Measurements from ENCODE around the gene PPM1M.

Gene PPM1M

DNA sequence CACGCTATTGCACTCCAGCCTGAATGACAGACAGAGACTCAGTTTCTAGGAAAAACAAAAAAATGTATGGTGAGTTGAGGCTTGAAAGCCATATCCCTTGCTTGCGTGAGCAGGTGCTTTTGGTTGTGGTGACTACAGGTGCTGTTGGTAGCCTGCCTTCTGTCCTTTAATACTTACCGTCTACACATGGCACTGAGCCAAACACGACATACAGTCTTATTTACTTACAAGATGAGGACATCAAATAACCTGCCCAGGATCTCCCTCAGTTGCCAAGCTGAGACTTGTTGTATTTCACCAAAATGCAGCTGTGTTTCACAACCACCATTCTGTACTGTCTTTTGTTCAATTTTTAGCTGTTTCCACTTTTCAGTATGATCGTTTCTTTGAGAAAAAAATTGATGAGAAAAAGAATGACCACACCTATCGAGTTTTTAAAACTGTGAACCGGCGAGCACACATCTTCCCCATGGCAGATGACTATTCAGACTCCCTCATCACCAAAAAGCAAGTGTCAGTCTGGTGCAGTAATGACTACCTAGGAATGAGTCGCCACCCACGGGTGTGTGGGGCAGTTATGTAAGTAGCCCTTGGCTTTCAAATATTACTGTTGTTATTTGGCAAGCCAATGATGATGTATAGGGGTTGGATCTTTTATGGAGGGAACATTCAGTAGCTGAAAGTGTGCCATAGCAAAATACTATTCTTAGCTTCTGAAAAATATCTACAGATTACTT lies 41.1 kb upstream of the PPM1M start:
- no peak for DNase-seq (ENCODE audit: extremely low spot score)
- TF ChIP-seq ELF4 (IDR thresholded peaks at IDR 0.05) (no peak), HDGF (IDR thresholded peaks at IDR 0.05; ENCODE audit: borderline replicate concordance) (no peak), LEF1 (IDR thresholded peaks at IDR 0.05; ENCODE audit: borderline replicate concordance) (no peak), SP1 (IDR thresholded peaks at IDR 0.05) (no peak), TARDBP (IDR thresholded peaks at IDR 0.05) (no peak), FOXM1 (IDR thresholded peaks at IDR 0.05; ENCODE audit: borderline replicate concordance) (no peak), ARNT (IDR thresholded peaks at IDR 0.05) (no peak), SUZ12 (IDR thresholded peaks at IDR 0.05) (no peak), FOXA1 (IDR thresholded peaks at IDR 0.05) (no peak)
- POLR2A ChIA-PET, result no interaction called here
- CTCF ChIA-PET, result interaction anchor here (0.9 to 1.0 kb wide), 2 partner anchors 16 to 28 kb away, joined by 4 to 5 read pairs; no protein-coding TSS in a partner anchor

DNA sequence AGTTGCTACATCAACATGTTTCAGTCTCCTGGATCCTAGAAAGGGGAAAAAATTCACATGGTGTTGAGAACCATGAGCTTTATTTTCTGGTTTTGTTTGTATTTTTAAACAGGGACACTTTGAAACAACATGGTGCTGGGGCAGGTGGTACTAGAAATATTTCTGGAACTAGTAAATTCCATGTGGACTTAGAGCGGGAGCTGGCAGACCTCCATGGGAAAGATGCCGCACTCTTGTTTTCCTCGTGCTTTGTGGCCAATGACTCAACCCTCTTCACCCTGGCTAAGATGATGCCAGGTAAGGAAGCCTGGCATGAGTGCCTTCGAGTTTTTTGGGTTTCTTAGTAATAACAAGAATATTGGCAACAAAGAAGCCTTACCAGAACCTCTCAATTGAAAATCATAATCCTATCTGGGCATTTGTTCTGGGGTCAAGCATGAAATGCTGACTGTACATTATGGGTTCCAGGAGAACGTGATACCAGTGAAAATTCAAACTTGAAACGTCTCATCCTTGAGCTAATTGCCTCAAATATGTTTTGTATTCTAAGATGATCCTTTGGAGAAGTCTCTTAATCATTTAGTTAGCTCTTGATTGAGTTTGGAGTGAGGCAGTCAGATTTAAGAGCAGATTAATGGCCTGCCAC lies 39.7 kb upstream of the PPM1M start:
- TF ChIP-seq FOXM1 (IDR thresholded peaks at IDR 0.05; ENCODE audit: borderline replicate concordance) (no peak), HDGF (IDR thresholded peaks at IDR 0.05; ENCODE audit: borderline replicate concordance) (no peak)
- ChIA-PET POLR2A (interaction anchor here (1.6 kb wide), 1 partner anchor 34 kb away, joined by 4 read pairs; no protein-coding TSS in a partner anchor), CTCF (interaction anchor here (0.6 to 1.0 kb wide), 2 partner anchors 14 to 15 kb away, joined by 3 to 4 read pairs; no protein-coding TSS in a partner anchor)
- no peak for DNase-seq (ENCODE audit: extremely low spot score)

DNA sequence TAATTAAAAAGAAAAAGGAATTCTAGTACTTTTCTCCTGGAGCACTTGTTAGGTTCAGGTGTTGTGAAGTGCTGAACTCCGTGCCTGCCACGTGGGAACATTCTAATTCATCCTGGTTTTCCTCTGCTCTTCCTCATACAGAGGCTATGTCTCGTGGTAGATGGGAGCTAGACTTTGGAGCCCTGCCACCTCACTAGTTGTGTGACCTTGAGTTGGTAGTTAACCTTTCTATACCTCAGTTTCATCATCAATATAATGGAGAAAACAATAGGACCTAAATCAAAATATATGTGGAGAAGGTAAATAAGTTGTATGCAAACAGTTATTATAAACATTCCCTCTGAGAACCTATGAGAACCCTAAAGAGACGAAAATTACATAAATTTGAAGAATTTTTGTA lies 37.0 kb upstream of the PPM1M start:
- ChIA-PET POLR2A (interaction anchor here (1.2 kb wide), 1 partner anchor 71 kb away, joined by 3 read pairs; no protein-coding TSS in a partner anchor), CTCF (no interaction called here)
- DNase-seq (ENCODE audit: extremely low spot score), result no peak
- TF ChIP-seq NFRKB (IDR thresholded peaks at IDR 0.05) (no peak), FOXA1 (IDR thresholded peaks at IDR 0.05) (no peak), HDGF (IDR thresholded peaks at IDR 0.05; ENCODE audit: borderline replicate concordance) (no peak), LEF1 (IDR thresholded peaks at IDR 0.05; ENCODE audit: borderline replicate concordance) (no peak), CTBP1 (IDR thresholded peaks at IDR 0.05; ENCODE audit: borderline replicate concordance) (no peak), ELF4 (IDR thresholded peaks at IDR 0.05) (no peak), TARDBP (IDR thresholded peaks at IDR 0.05) (no peak), BHLHE40 (IDR thresholded peaks at IDR 0.05; ENCODE audit: borderline replicate concordance) (no peak), SP1 (IDR thresholded peaks at IDR 0.05) (no peak), ZNF384 (IDR thresholded peaks at IDR 0.05) (no peak), FOXM1 (IDR thresholded peaks at IDR 0.05; ENCODE audit: borderline replicate concordance) (no peak), ARNT (IDR thresholded peaks at IDR 0.05) (no peak), L3MBTL2 (conservative IDR thresholded peaks at IDR 0.05) (no peak), FOXK2 (IDR thresholded peaks at IDR 0.05) (no peak), SUZ12 (IDR thresholded peaks at IDR 0.05) (no peak)
- TF ChIP-seq, protein P1, sequence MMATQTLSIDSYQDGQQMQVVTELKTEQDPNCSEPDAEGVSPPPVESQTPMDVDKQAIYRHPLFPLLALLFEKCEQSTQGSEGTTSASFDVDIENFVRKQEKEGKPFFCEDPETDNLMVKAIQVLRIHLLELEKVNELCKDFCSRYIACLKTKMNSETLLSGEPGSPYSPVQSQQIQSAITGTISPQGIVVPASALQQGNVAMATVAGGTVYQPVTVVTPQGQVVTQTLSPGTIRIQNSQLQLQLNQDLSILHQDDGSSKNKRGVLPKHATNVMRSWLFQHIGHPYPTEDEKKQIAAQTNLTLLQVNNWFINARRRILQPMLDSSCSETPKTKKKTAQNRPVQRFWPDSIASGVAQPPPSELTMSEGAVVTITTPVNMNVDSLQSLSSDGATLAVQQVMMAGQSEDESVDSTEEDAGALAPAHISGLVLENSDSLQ (IDR thresholded peaks at IDR 0.05), result no peak

DNA sequence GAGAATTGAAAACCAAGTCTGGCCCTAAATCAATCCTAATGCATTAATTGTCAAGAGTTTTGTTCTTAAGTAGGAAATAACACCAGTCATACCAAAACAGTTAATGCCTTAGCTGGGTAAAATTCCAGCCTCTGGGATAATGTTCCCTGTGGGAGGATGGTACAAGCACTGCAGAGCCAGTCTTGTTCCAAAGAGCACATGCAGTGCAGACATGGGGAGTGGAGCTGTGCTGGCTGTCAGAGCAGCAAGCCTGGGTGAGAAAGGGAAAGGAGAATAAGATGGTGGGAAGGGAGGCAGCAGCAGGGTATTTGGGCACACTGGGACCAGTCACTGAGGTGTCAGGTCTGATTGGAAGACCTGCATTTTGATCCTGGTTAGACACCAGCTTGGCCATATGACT lies 35.5 kb upstream of the PPM1M start:
- TF ChIP-seq L3MBTL2 (conservative IDR thresholded peaks at IDR 0.05) (no peak), NFRKB (IDR thresholded peaks at IDR 0.05) (no peak), FOXK2 (IDR thresholded peaks at IDR 0.05) (no peak), FOXA1 (IDR thresholded peaks at IDR 0.05) (no peak), ARNT (IDR thresholded peaks at IDR 0.05) (no peak), ZNF384 (IDR thresholded peaks at IDR 0.05) (no peak), HDGF (IDR thresholded peaks at IDR 0.05; ENCODE audit: borderline replicate concordance) (no peak), SP1 (IDR thresholded peaks at IDR 0.05) (no peak), TARDBP (IDR thresholded peaks at IDR 0.05) (no peak), SUZ12 (IDR thresholded peaks at IDR 0.05) (no peak)
- TF ChIP-seq, protein P1 (IDR thresholded peaks at IDR 0.05), result no peak
- CTCF ChIA-PET, result no interaction called here
- POLR2A ChIA-PET, result no interaction called here
- DNase-seq (ENCODE audit: extremely low spot score), result no peak

DNA sequence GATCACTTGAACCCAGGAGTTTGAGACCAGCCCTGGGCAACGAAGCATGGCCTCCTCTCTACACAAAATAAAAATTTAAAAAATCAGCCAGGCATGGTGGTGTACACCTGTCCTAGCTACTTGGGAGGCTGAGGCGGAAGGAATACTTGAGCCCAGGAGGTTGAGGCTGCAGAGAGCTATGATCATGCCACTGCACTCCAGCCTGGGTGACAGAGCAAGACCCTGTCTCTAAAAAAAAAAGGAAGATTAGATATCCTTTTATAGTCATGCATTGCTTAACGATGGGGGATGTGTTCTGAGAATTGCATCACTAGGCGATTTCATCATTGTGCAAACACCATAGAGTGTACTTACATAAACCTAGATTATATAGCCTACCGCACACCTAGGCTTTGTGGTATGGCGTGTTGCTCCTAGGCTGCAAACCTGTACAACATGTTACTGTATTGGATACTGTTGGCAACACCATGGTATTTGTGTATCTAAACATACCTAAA lies 35.0 kb upstream of the PPM1M start:
- TF ChIP-seq SP1 (IDR thresholded peaks at IDR 0.05) (no peak), FOXM1 (IDR thresholded peaks at IDR 0.05; ENCODE audit: borderline replicate concordance) (no peak), SUZ12 (IDR thresholded peaks at IDR 0.05) (no peak), LEF1 (IDR thresholded peaks at IDR 0.05; ENCODE audit: borderline replicate concordance) (no peak), FOXK2 (IDR thresholded peaks at IDR 0.05) (no peak), ELF4 (IDR thresholded peaks at IDR 0.05) (no peak), BHLHE40 (IDR thresholded peaks at IDR 0.05; ENCODE audit: borderline replicate concordance) (no peak), HDGF (IDR thresholded peaks at IDR 0.05; ENCODE audit: borderline replicate concordance) (no peak), TARDBP (IDR thresholded peaks at IDR 0.05) (no peak), ZNF384 (IDR thresholded peaks at IDR 0.05) (no peak), NFRKB (IDR thresholded peaks at IDR 0.05) (no peak), FOXA1 (IDR thresholded peaks at IDR 0.05) (no peak), ARNT (IDR thresholded peaks at IDR 0.05) (no peak)
- TF ChIP-seq, protein P1 (IDR thresholded peaks at IDR 0.05), result no peak
- POLR2A ChIA-PET, result no interaction called here
- CTCF ChIA-PET, result no interaction called here
- DNase-seq (ENCODE audit: extremely low spot score), result no peak
